ENCODE results near the gene MYCT1.

Gene MYCT1, protein sequence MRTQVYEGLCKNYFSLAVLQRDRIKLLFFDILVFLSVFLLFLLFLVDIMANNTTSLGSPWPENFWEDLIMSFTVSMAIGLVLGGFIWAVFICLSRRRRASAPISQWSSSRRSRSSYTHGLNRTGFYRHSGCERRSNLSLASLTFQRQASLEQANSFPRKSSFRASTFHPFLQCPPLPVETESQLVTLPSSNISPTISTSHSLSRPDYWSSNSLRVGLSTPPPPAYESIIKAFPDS

DNA sequence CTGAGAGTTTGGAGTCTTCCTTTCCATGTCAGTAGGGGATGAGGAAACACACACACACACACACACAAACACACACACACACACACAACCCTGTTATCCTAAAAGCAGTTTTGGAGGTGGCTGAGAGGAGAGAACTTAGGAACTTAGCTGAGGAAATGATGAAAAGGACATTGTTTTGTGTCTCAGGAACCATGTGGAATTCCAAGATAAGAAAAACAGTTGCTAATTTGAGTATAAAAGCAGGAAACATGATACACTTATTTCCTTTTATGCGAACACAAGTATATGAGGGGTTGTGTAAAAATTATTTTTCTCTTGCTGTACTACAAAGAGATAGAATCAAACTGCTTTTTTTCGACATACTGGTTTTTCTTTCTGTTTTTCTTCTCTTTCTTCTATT, at the start of gene MYCT1:
Gene MYCT1, plus strand, starts transcription at position 264 of the 400 bp plus-strand sequence. Its CDS starts 6 bp downstream, at position 270.
- ChIA-PET POLR2A (interaction anchor here (0.6 kb wide), 1 partner anchor 383 kb away, joined by 3 read pairs; no protein-coding TSS in a partner anchor), CTCF (no interaction called here)
- no peak within 1 kb of the TSS for H3K4me3 ChIP-seq (ENCODE audit: low read depth, low read length)
- TF ChIP-seq ZSCAN23 (tag by site-specific recombination; IDR thresholded peaks at IDR 0.05) (no peak), ZNF202 (tag by site-specific recombination; IDR thresholded peaks at IDR 0.05; ENCODE audit: borderline replicate concordance) (no peak), SP7 (tag by site-specific recombination; IDR thresholded peaks at IDR 0.05) (no peak), ZFP41 (tag by site-specific recombination; IDR thresholded peaks at IDR 0.05; ENCODE audit: borderline replicate concordance) (no peak), ZNF624 (tag by site-specific recombination; IDR thresholded peaks at IDR 0.05) (no peak), ZSCAN30 (tag by site-specific recombination; IDR thresholded peaks at IDR 0.05) (no peak), GLIS2 (tag by site-specific recombination; IDR thresholded peaks at IDR 0.05) (no peak), ZNF37A (tag by site-specific recombination; IDR thresholded peaks at IDR 0.05) (no peak), ZNF138 (tag by site-specific recombination; IDR thresholded peaks at IDR 0.05; ENCODE audit: borderline replicate concordance) (no peak), ZNF354C (tag by site-specific recombination; IDR thresholded peaks at IDR 0.05; ENCODE audit: borderline replicate concordance, low read depth) (no peak), ZNF404 (tag by site-specific recombination; IDR thresholded peaks at IDR 0.05) (no peak), ZBTB20 (tag by site-specific recombination; IDR thresholded peaks at IDR 0.05) (no peak), ZNF174 (tag by site-specific recombination; IDR thresholded peaks at IDR 0.05) (no peak)
- TF ChIP-seq, protein P1, sequence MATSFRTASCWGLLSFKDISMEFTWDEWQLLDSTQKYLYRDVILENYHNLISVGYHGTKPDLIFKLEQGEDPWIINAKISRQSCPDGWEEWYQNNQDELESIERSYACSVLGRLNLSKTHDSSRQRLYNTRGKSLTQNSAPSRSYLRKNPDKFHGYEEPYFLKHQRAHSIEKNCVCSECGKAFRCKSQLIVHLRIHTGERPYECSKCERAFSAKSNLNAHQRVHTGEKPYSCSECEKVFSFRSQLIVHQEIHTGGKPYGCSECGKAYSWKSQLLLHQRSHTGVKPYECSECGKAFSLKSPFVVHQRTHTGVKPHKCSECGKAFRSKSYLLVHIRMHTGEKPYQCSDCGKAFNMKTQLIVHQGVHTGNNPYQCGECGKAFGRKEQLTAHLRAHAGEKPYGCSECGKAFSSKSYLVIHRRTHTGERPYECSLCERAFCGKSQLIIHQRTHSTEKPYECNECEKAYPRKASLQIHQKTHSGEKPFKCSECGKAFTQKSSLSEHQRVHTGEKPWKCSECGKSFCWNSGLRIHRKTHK (tag by site-specific recombination; IDR thresholded peaks at IDR 0.05): no peak
- TF ChIP-seq, protein P2, sequence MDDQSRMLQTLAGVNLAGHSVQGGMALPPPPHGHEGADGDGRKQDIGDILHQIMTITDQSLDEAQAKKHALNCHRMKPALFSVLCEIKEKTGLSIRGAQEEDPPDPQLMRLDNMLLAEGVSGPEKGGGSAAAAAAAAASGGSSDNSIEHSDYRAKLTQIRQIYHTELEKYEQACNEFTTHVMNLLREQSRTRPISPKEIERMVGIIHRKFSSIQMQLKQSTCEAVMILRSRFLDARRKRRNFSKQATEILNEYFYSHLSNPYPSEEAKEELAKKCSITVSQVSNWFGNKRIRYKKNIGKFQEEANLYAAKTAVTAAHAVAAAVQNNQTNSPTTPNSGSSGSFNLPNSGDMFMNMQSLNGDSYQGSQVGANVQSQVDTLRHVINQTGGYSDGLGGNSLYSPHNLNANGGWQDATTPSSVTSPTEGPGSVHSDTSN (CRISPR knock-in tag; IDR thresholded peaks at IDR 0.05): no peak
- no peaks in the 10 kb centered on the region for H3K36me3 ChIP-seq (ENCODE audit: control insufficient read depth in 2 of 2, insufficient read depth in 1 of 2, low read length in 2 of 2)
- H3K27ac ChIP-seq (ENCODE audit: extremely low read depth, low read depth, low read length): no peak within 1 kb of the TSS
- H3K4me1 ChIP-seq (ENCODE audit: control insufficient read depth, insufficient read depth, low read length): no peaks in the 10 kb centered on the region
- H3K9me3 ChIP-seq (ENCODE audit: control insufficient read depth, insufficient read depth, low read depth, low read length): no peaks in the 10 kb centered on the region

DNA sequence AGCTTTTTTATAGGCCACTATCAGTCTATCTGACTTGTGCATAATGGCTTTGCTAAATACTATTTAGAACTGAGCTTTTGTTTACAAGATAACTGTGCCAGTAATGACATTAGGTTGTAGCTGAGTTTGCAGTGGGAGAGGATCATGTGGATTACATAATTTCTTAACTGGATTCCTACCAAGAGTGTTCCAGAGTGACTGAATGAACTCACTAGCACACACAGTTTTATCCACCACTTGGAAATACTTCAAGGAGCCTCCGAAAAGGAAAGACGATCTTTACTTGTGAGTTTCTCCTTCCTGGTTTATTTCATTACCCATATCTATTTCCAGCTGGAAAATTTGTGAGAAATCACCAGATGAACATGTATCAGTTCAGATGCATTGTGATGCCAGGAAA, 49.6 kb upstream of the MYCT1 start:
- no peaks in the 10 kb centered on the region for H3K9me3 ChIP-seq (ENCODE audit: control insufficient read depth, insufficient read depth, low read depth, low read length)
- POLR2A ChIA-PET: no interaction called here
- CTCF ChIA-PET: interaction anchor here (0.6 to 1.9 kb wide), 7 partner anchors 16 to 1722 kb away, joined by 3 to 12 read pairs (median 3); no protein-coding TSS in a partner anchor
- H3K27ac ChIP-seq (ENCODE audit: extremely low read depth, low read depth, low read length): no peak overlapping the region
- no peak overlapping the region for H3K4me3 ChIP-seq (ENCODE audit: low read depth, low read length)
- H3K4me1 ChIP-seq (ENCODE audit: control insufficient read depth, insufficient read depth, low read length): no peaks in the 10 kb centered on the region
- TF ChIP-seq ZNF248 (tag by site-specific recombination; IDR thresholded peaks at IDR 0.05) (no peak), ZNF184 (tag by site-specific recombination; IDR thresholded peaks at IDR 0.05) (no peak), ZNF549 (tag by site-specific recombination; IDR thresholded peaks at IDR 0.05) (no peak), ZFHX2 (tag by site-specific recombination; conservative IDR thresholded peaks at IDR 0.05) (no peak), ZNF664 (tag by site-specific recombination; IDR thresholded peaks at IDR 0.05) (no peak), ZNF416 (tag by site-specific recombination; IDR thresholded peaks at IDR 0.05) (no peak), SCRT2 (tag by site-specific recombination; IDR thresholded peaks at IDR 0.05) (no peak), TRIM28 (IDR thresholded peaks at IDR 0.05; ENCODE audit: borderline replicate concordance, low read length) (no peak), ZNF214 (tag by site-specific recombination; IDR thresholded peaks at IDR 0.05; ENCODE audit: borderline replicate concordance) (no peak)
- TF ChIP-seq, protein P3, sequence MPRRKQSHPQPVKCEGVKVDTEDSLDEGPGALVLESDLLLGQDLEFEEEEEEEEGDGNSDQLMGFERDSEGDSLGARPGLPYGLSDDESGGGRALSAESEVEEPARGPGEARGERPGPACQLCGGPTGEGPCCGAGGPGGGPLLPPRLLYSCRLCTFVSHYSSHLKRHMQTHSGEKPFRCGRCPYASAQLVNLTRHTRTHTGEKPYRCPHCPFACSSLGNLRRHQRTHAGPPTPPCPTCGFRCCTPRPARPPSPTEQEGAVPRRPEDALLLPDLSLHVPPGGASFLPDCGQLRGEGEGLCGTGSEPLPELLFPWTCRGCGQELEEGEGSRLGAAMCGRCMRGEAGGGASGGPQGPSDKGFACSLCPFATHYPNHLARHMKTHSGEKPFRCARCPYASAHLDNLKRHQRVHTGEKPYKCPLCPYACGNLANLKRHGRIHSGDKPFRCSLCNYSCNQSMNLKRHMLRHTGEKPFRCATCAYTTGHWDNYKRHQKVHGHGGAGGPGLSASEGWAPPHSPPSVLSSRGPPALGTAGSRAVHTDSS (tag by site-specific recombination; IDR thresholded peaks at IDR 0.05): no peak
- TF ChIP-seq, protein P4, sequence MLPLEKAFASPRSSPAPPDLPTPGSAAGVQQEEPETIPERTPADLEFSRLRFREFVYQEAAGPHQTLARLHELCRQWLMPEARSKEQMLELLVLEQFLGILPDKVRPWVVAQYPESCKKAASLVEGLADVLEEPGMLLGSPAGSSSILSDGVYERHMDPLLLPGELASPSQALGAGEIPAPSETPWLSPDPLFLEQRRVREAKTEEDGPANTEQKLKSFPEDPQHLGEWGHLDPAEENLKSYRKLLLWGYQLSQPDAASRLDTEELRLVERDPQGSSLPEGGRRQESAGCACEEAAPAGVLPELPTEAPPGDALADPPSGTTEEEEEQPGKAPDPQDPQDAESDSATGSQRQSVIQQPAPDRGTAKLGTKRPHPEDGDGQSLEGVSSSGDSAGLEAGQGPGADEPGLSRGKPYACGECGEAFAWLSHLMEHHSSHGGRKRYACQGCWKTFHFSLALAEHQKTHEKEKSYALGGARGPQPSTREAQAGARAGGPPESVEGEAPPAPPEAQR (tag by site-specific recombination; IDR thresholded peaks at IDR 0.05): no peak
- H3K36me3 ChIP-seq (ENCODE audit: control insufficient read depth in 2 of 2, insufficient read depth in 1 of 2, low read length in 2 of 2): no peaks in the 10 kb centered on the region

All from HEK293 (cell line).